Measurements from ENCODE around the gene TCEAL7.

DNA sequence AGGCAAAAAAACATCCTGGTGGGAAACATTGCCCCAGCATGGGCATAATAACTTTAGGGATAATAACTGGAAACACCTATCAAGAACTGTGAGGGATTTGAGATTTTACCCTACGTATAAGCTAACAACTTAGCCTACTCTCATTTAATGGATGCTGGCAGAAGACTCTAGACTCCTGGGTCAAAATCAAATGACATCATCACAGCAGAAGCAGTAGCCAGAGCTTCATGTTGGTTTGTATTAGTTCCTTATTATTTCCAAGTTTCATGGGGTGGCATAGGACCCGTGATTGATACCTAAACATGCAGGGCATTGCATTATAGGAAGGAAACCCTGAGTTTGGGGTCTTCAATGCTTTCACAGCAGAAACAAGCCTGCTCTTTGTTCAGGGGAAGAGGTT is 30.9 kb downstream of the TCEAL7 start:
- TF ChIP-seq GATA2 (IDR thresholded peaks at IDR 0.05; ENCODE audit: insufficient read depth, insufficient read length, low read depth, low read length) (no peak), POLR2A (IDR thresholded peaks at IDR 0.05; ENCODE audit: low read depth, low read length) (no peak), CTCF (IDR thresholded peaks at IDR 0.05; ENCODE audit: extremely low read depth in 1 of 2, insufficient read depth in 1 of 2, low read depth in 1 of 2, low read length in 2 of 2) (no peak), POLR2AphosphoS5 (IDR thresholded peaks at IDR 0.05; ENCODE audit: insufficient read depth, low read depth, low read length) (no peak), EZH2 (IDR thresholded peaks at IDR 0.05; ENCODE audit: borderline replicate concordance, low read depth, low read length, severe bottlenecking) (no peak)
- TF ChIP-seq, protein P1, sequence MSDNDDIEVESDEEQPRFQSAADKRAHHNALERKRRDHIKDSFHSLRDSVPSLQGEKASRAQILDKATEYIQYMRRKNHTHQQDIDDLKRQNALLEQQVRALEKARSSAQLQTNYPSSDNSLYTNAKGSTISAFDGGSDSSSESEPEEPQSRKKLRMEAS (IDR thresholded peaks at IDR 0.05; ENCODE audit: insufficient read depth, insufficient read length) = no peak
